ENCODE measurements around the gene TMEM86A.

The TMEM86A gene

DNA sequence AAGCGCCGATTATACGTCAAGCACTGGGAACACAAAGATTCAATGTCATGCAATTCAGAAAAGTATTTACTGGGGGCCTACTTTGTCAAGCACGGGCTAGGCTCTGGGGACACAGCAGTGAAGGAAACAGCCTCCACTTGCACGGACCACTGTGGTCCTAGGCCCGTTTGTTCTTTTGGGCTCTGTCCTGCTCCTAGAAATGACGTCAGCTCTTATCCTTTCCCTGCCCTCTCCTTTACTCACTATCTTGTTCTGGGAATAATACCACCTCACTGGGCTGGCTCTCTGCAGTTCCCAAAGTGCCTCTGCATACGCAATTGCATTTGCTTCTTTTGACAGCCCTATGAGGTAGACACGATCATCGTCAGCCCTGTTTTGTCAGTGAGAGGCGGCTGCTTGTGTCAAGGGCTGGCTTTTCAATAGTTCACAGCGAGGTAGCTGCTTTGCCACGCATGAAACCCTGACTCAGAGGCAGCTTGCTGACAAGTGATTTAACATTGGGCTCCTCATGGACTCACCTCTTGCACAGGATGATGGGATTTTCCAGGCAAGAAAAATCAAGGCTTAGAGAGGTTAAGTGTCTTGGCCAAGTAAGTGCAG, 50.3 kb downstream of the TMEM86A start:
- H3K9me3 Mint-ChIP-seq (ENCODE audit: low read depth): no peaks in the 10 kb centered on the region
- H3K4me1 Mint-ChIP-seq (ENCODE audit: low read depth): no peaks in the 10 kb centered on the region
- no peak overlapping the region for H3K4me3 Mint-ChIP-seq
- no peaks in the 10 kb centered on the region for H3K27me3 Mint-ChIP-seq
- H3K36me3 Mint-ChIP-seq: no peaks in the 10 kb centered on the region
- no peak overlapping the region for H3K27ac Mint-ChIP-seq

DNA sequence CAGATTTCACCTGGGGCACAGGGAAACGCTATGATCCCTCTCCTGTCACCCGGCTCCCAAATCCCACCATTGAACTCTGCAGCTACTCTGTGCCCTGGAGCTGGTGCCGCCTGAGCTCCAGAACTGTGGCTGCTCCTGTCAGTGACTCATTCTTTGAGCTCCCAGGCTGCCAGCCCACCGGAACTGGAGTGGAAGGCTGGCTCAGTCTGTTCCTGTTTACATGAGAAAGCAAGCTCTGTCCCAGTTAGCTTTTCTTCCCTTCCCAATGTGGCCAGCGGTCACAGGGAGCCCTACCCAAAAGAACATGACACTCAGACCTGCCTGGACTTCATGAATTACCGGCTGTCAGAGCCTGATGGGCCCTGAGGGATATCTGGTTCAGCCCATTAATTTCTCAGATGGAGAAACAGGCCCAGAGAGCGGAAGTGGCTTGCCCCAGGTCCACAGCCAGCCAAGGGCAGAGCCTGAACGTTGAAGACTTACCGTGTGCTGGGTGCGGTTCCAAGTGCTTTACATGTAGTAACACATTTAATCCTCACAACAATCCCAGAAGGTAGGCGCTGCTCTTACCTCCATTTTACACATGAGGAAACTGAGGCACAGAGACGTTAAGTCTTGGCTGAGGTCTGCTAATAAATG, 51.2 kb downstream of the TMEM86A start:
- H3K27ac Mint-ChIP-seq: no peak overlapping the region
- H3K9me3 Mint-ChIP-seq (ENCODE audit: low read depth): no peaks in the 10 kb centered on the region
- H3K27me3 Mint-ChIP-seq: no peaks in the 10 kb centered on the region
- H3K4me1 Mint-ChIP-seq (ENCODE audit: low read depth): no peaks in the 10 kb centered on the region
- no peaks in the 10 kb centered on the region for H3K36me3 Mint-ChIP-seq
- H3K4me3 Mint-ChIP-seq: no peak overlapping the region

DNA sequence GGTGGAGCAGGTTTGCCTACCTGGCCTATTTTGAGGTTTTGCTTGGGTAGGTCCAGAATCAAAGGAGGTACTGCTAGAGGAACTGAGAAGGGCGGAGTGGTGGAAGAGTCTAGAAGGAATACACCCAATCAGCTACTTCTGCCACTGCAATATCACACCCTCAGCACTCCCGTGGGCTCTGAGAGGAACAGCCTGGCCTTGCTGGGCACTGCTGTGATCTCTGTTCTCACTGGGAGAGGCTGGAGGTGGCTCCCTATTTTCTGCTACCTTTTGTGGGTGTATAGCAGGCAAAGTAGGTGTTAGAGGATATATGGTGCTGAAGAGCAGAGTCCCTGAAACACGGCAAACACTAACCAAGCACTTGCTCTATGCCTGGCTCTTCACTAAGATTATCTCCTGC, 52.4 kb downstream of the TMEM86A start:
- Mint-ChIP-seq H3K4me1 (ENCODE audit: low read depth) (no peaks in the 10 kb centered on the region), H3K27me3 (peaks cover 2% of the 10 kb centered on the region), H3K36me3 (no peaks in the 10 kb centered on the region), H3K27ac (no peak overlapping the region), H3K4me3 (no peak overlapping the region), H3K9me3 (ENCODE audit: low read depth) (no peaks in the 10 kb centered on the region)

DNA sequence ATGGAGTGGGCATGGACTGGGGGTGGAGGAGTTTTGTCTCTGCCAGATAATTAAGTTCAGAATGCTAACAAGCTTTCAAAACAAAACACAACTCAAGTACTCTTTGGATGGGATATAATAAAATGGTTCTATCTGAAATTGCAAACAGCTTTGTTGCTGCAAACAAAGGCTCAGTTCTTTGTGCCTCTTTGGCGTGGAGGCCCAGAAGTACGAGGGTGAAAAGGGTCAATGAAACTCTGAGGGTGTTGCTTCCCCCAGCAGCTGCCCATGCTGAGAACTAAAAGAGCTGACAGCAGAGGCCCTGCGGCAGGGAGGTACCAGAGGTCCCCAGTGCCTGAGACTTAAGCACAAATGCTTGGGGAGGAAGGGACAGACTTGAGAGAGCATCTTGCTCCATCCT, 53.9 kb downstream of the TMEM86A start:
- Mint-ChIP-seq H3K36me3 (no peaks in the 10 kb centered on the region), H3K4me3 (no peak overlapping the region), H3K4me1 (ENCODE audit: low read depth) (no peaks in the 10 kb centered on the region), H3K27ac (no peak overlapping the region), H3K27me3 (peaks cover 2% of the 10 kb centered on the region), H3K9me3 (ENCODE audit: low read depth) (no peaks in the 10 kb centered on the region)

DNA sequence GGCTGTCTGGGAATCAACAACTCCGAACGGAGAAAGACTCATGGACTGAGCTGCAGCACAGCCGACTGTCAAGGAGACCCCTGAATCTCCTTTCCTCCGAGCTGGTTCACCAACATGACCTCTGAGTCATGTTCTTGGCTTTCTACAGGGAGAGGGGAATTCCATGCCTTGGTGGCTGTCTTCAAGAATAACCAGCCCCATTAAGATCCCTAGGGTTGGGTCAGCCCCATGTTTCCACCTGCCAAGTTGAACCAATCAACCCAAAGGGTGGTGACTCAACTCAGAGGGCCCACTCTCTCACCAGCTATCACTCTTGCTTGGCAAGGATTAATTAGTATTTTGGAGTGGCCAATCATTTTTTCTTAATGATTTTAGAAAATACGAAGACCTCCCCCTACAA, 55.7 kb downstream of the TMEM86A start:
- H3K27me3 Mint-ChIP-seq: peaks cover 2% of the 10 kb centered on the region
- H3K9me3 Mint-ChIP-seq (ENCODE audit: low read depth): no peaks in the 10 kb centered on the region
- no peaks in the 10 kb centered on the region for H3K4me1 Mint-ChIP-seq (ENCODE audit: low read depth)
- H3K36me3 Mint-ChIP-seq: no peaks in the 10 kb centered on the region
- no peak overlapping the region for H3K27ac Mint-ChIP-seq
- no peak overlapping the region for H3K4me3 Mint-ChIP-seq

Data from activated naive CD8-positive, alpha-beta T cell (primary cell).